MM.1S (cell line): ENCODE results near the gene KCNQ5.

Source experiments
- DNase-seq: peaks from one replicate; pipeline ENCODE4 v3.0.0-alpha.2; 2015
- H2AFZ ChIP-seq: fragments of 300-600 bp; sonication (generic); 2 replicates; pipeline ENCODE4 v1.6.0; 2016; ENCODE audit warnings: antibody characterized with exemption, low read length
- H3F3A ChIP-seq: fragments of 300-600 bp; sonication (generic); 2 replicates; pipeline ENCODE4 v1.6.1; 2016; ENCODE audit warnings: mild to moderate bottlenecking, antibody characterized with exemption, low read length, moderate library complexity, mixed read lengths; ENCODE audit not compliant: insufficient read depth
- H3K27ac ChIP-seq: fragments of 300-600 bp; sonication (generic); 2 replicates; pipeline ENCODE4 v1.5.1; 2016; ENCODE audit warnings: mild to moderate bottlenecking, low read length
- H3K27me3 ChIP-seq: fragments of 300-600 bp; sonication (generic); replicated peaks from 2 replicates; pipeline ENCODE4 v1.6.0; 2016; ENCODE audit warnings: low read length; ENCODE audit not compliant: insufficient read depth
- H3K36me3 ChIP-seq: fragments of 300-600 bp; sonication (generic); replicated peaks from 2 replicates; pipeline ENCODE4 v1.6.1; 2016; ENCODE audit warnings: mild to moderate bottlenecking, low read length, mixed read lengths; ENCODE audit not compliant: insufficient read depth
- H3K4me1 ChIP-seq: fragments of 300-600 bp; sonication (generic); 2 replicates; pipeline ENCODE4 v1.6.1; 2016; ENCODE audit warnings: low read length, mixed read lengths
- H3K4me2 ChIP-seq: fragments of 300-600 bp; sonication (generic); 2 replicates; pipeline ENCODE4 v1.6.0; 2016; ENCODE audit warnings: low read depth, low read length
- H3K4me3 ChIP-seq: fragments of 300-600 bp; sonication (generic); 2 replicates; pipeline ENCODE4 v1.5.1; 2016; ENCODE audit warnings: low read length, mixed read lengths
- H3K79me2 ChIP-seq: fragments of 300-600 bp; sonication (generic); 2 replicates; pipeline ENCODE4 v1.6.1; 2016; ENCODE audit warnings: mixed run types, low read length, mixed read lengths
- H3K9ac ChIP-seq: fragments of 300-600 bp; sonication (generic); 2 replicates; pipeline ENCODE4 v1.6.1; 2016; ENCODE audit warnings: low read length, mixed read lengths
- H3K9me2 ChIP-seq: fragments of 300-600 bp; sonication (generic); replicated peaks from 2 replicates; pipeline ENCODE4 v1.6.1; 2016; ENCODE audit warnings: mild to moderate bottlenecking, low read length, mixed read lengths; ENCODE audit not compliant: insufficient read depth
- H3K9me3 ChIP-seq: fragments of 300-600 bp; sonication (generic); replicated peaks from 2 replicates; pipeline ENCODE4 v1.6.1; 2016; ENCODE audit warnings: mild to moderate bottlenecking, low read length, mixed read lengths; ENCODE audit not compliant: insufficient read depth
- H4K20me1 ChIP-seq: fragments of 300-600 bp; sonication (generic); 2 replicates; pipeline ENCODE4 v1.6.1; 2016; ENCODE audit warnings: mild to moderate bottlenecking, low read length, moderate library complexity, mixed read lengths; ENCODE audit not compliant: insufficient read depth
- EZH2 ChIP-seq: fragments of 300-600 bp; sonication (generic); optimal IDR thresholded peaks from 2 replicates; pipeline ENCODE3; 2017; ENCODE audit warnings: low read depth, mild to moderate bottlenecking, antibody characterized with exemption, low read length, mixed read lengths
- EZH2phosphoT487 ChIP-seq: fragments of 300-600 bp; sonication (generic); IDR thresholded peaks from 2 replicates; pipeline ENCODE4 v1.6.1; 2018; ENCODE audit warnings: antibody characterized with exemption, low read length
- TF ChIP-seq, protein P1 (sequence below): fragments of 300-600 bp; sonication (generic); IDR thresholded peaks from 2 replicates; pipeline ENCODE4 v1.5.1; 2016; ENCODE audit warnings: antibody characterized with exemption, low read length, mixed read lengths

The KCNQ5 gene

DNA sequence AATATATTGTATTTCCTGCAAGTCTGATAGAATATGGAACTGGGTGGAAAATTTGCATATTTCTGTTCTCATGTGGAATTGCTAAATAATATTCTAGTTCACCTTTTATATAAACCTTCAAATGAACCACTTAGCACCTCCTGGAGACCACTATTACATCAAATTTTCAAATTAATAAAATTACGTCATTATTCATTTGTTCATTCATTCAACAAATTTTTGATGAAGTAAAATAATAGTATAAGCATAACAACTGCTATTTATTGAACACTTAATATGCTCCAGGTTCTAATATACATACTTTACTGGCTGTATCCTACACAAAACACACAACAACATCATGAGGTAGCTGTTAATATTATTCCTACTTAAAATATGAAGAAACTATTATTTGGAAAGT lies 215.1 kb downstream of the KCNQ5 start:
- Histone ChIP-seq H3F3A (no peaks in the 10 kb centered on the region), H3K4me3 (no peak overlapping the region), H4K20me1 (no peaks in the 10 kb centered on the region), H3K4me1 (no peaks in the 10 kb centered on the region), H3K9me2 (no peaks in the 10 kb centered on the region), H3K4me2 (no peak overlapping the region), H2AFZ (no peak overlapping the region), H3K36me3 (no peaks in the 10 kb centered on the region), H3K9me3 (no peaks in the 10 kb centered on the region), H3K27me3 (no peaks in the 10 kb centered on the region), H3K27ac (no peak overlapping the region), H3K79me2 (no peaks in the 10 kb centered on the region), H3K9ac (no peak overlapping the region)
- TF ChIP-seq EZH2phosphoT487 (no peak), EZH2 (no peak)
- TF ChIP-seq, protein P1, sequence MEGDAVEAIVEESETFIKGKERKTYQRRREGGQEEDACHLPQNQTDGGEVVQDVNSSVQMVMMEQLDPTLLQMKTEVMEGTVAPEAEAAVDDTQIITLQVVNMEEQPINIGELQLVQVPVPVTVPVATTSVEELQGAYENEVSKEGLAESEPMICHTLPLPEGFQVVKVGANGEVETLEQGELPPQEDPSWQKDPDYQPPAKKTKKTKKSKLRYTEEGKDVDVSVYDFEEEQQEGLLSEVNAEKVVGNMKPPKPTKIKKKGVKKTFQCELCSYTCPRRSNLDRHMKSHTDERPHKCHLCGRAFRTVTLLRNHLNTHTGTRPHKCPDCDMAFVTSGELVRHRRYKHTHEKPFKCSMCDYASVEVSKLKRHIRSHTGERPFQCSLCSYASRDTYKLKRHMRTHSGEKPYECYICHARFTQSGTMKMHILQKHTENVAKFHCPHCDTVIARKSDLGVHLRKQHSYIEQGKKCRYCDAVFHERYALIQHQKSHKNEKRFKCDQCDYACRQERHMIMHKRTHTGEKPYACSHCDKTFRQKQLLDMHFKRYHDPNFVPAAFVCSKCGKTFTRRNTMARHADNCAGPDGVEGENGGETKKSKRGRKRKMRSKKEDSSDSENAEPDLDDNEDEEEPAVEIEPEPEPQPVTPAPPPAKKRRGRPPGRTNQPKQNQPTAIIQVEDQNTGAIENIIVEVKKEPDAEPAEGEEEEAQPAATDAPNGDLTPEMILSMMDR = no peak
- DNase-seq = no peak

DNA sequence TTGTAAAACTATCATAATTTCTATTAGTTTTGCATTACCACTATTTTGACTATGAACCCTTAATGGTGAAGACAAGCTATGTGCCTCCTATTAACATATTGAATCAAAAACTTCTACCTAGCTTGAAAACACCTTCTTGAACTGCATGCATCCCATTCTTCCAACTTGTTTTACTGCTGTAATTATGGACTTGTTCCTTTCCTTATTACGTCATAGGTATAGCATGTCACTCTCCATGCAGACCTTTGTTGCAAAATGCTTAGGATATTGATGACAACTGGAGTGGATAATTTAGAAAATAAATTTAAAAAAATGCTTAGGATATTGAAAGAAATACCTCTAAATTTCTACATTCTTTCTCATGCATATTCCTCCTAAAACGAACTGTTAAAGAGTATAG lies 219.3 kb downstream of the KCNQ5 start:
- no peak overlapping the region for H3K4me3 ChIP-seq
- H3K4me2 ChIP-seq = no peak overlapping the region
- no peaks in the 10 kb centered on the region for H3K79me2 ChIP-seq
- no peak overlapping the region for H3K27ac ChIP-seq
- no peaks in the 10 kb centered on the region for H3K4me1 ChIP-seq
- H3F3A ChIP-seq = no peaks in the 10 kb centered on the region
- no peaks in the 10 kb centered on the region for H3K9me2 ChIP-seq
- TF ChIP-seq, protein P1 = no peak
- TF ChIP-seq EZH2phosphoT487 (no peak), EZH2 (no peak)
- no peaks in the 10 kb centered on the region for H4K20me1 ChIP-seq
- no peaks in the 10 kb centered on the region for H3K9me3 ChIP-seq
- no peaks in the 10 kb centered on the region for H3K27me3 ChIP-seq
- no peak for DNase-seq
- H3K9ac ChIP-seq = no peak overlapping the region
- H3K36me3 ChIP-seq = no peaks in the 10 kb centered on the region
- H2AFZ ChIP-seq = no peak overlapping the region

DNA sequence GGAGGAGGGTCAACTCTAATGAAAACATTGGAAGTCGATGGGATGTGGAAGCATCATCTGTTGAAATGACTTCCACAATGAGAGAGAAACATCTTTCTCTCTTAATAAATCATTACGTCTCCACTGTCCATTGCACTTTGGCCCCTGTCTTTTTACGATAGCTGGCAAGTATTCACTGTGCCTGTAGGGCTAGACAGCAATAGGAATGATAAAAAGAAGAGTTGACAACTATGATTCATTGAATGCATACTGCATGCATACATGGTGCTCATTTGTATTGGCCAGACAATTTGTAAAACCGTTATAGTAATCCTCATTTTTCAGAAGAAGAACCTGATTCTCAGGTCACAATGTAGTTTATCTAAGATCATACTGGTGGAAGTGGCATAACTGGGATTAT lies 220.3 kb downstream of the KCNQ5 start:
- Histone ChIP-seq H3K9ac (no peak overlapping the region), H3K4me2 (no peak overlapping the region), H3K4me1 (no peaks in the 10 kb centered on the region), H3K4me3 (no peak overlapping the region), H3K36me3 (no peaks in the 10 kb centered on the region), H4K20me1 (no peaks in the 10 kb centered on the region), H3K27me3 (no peaks in the 10 kb centered on the region), H3K79me2 (no peaks in the 10 kb centered on the region), H3F3A (no peaks in the 10 kb centered on the region), H2AFZ (no peak overlapping the region), H3K9me3 (no peaks in the 10 kb centered on the region), H3K9me2 (no peaks in the 10 kb centered on the region), H3K27ac (no peak overlapping the region)
- no peak for TF ChIP-seq EZH2phosphoT487
- TF ChIP-seq, protein P1 = no peak
- no peak for TF ChIP-seq EZH2
- no peak for DNase-seq

DNA sequence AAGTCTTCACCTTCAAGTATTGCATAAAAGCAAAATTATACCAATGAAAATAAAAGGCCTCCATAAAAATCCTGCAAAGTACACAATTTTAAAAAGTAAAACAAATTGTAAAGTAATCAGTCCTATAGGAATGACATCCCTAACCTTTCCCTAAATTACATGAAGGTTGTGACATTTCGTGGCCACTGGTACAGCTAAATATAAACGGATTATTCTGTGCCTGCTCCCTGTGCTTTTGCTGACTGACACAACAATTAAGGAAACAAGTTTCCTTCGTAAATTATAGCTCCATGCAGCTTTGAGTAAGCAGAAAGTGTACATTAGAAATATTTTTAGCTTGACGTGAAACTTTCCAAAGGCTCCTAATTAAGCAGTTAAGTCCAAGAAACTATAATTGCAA lies 222.8 kb downstream of the KCNQ5 start:
- DNase-seq = no peak
- H3F3A ChIP-seq = no peaks in the 10 kb centered on the region
- H3K9me2 ChIP-seq = no peaks in the 10 kb centered on the region
- no peak overlapping the region for H3K27ac ChIP-seq
- H3K79me2 ChIP-seq = no peaks in the 10 kb centered on the region
- TF ChIP-seq, protein P1 = no peak
- TF ChIP-seq EZH2 = no peak
- TF ChIP-seq EZH2phosphoT487 = no peak
- no peaks in the 10 kb centered on the region for H3K27me3 ChIP-seq
- no peaks in the 10 kb centered on the region for H4K20me1 ChIP-seq
- H2AFZ ChIP-seq = no peak overlapping the region
- H3K4me2 ChIP-seq = no peak overlapping the region
- no peak overlapping the region for H3K9ac ChIP-seq
- no peaks in the 10 kb centered on the region for H3K9me3 ChIP-seq
- no peaks in the 10 kb centered on the region for H3K36me3 ChIP-seq
- H3K4me1 ChIP-seq = no peaks in the 10 kb centered on the region
- no peak overlapping the region for H3K4me3 ChIP-seq
